H9 (cell line): ENCODE results near the gene SPATS2. TPM values are rescaled to one million over a fixed set of nuclear protein-coding genes. Genes with fewer than 3 reads are reported as not detected.

Source experiments
- DNase-seq: peaks from one replicate; pipeline ENCODE4 v3.0.0-alpha.2; 2017
- H2AFZ ChIP-seq: one replicate; pipeline ENCODE4 v1.6.1; 2013; ENCODE audit warnings: mild to moderate bottlenecking, low read length, control low read depth, moderate library complexity
- H2AK5ac ChIP-seq: 2 replicates; pipeline ENCODE4 v1.6.1; 2013; ENCODE audit warnings: low read length, control low read depth, mixed read lengths; ENCODE audit not compliant: insufficient read length
- H2BK120ac ChIP-seq: one replicate; pipeline ENCODE4 v1.6.1; 2013; ENCODE audit warnings: low read depth, mild to moderate bottlenecking, low read length, control low read depth, inconsistent platforms; ENCODE audit not compliant: poor library complexity, severe bottlenecking
- H2BK12ac ChIP-seq: 2 replicates; pipeline ENCODE4 v1.6.1; 2013; ENCODE audit warnings: low read length, control low read depth, mixed read lengths, low read depth; ENCODE audit not compliant: insufficient read length
- H2BK15ac ChIP-seq: 2 replicates; pipeline ENCODE4 v1.6.1; 2013; ENCODE audit warnings: low read depth, low read length, control low read depth
- H2BK20ac ChIP-seq: one replicate; pipeline ENCODE4 v1.6.1; 2013; ENCODE audit warnings: low read depth, mild to moderate bottlenecking, low read length, control low read depth, inconsistent platforms; ENCODE audit not compliant: poor library complexity, severe bottlenecking
- H2BK5ac ChIP-seq: 2 replicates; pipeline ENCODE4 v1.6.1; 2013; ENCODE audit warnings: low read length, control low read depth, mixed read lengths; ENCODE audit not compliant: insufficient read length
- H3K14ac ChIP-seq: 2 replicates; pipeline ENCODE4 v1.6.1; 2013; ENCODE audit warnings: low read length, control low read depth; ENCODE audit not compliant: insufficient read depth
- H3K18ac ChIP-seq: 2 replicates; pipeline ENCODE4 v1.6.1; 2013; ENCODE audit warnings: low read depth, mild to moderate bottlenecking, mixed read lengths, low read length, control low read depth; ENCODE audit not compliant: insufficient read length
- H3K23ac ChIP-seq: 2 replicates; pipeline ENCODE4 v1.6.1; 2013; ENCODE audit warnings: low read length, control low read depth, mixed read lengths, low read depth; ENCODE audit not compliant: insufficient read length
- H3K23me2 ChIP-seq: 2 replicates; pipeline ENCODE4 v1.6.1; 2013; ENCODE audit warnings: low read depth, mild to moderate bottlenecking, mixed read lengths, low read length, control low read depth; ENCODE audit not compliant: insufficient read length, poor library complexity, severe bottlenecking
- H3K27ac ChIP-seq: 2 replicates; pipeline ENCODE4 v1.5.1; 2013; ENCODE audit warnings: low read length, control low read depth, mixed read lengths, low read depth; ENCODE audit not compliant: insufficient read length
- H3K27me3 ChIP-seq: 2 replicates; pipeline ENCODE4 v1.6.1; 2013; ENCODE audit warnings: low read length, control low read depth, inconsistent platforms; ENCODE audit not compliant: insufficient read depth
- H3K4ac ChIP-seq: 2 replicates; pipeline ENCODE4 v1.6.1; 2013; ENCODE audit warnings: low read depth, mild to moderate bottlenecking, control low read depth, inconsistent platforms, low read length, moderate library complexity
- H3K4me1 ChIP-seq: 2 replicates; pipeline ENCODE4 v1.6.1; 2013; ENCODE audit warnings: low read length, control low read depth, inconsistent platforms; ENCODE audit not compliant: insufficient read depth
- H3K4me2 ChIP-seq: 2 replicates; pipeline ENCODE4 v1.6.1; 2013; ENCODE audit warnings: low read length, control low read depth, mixed read lengths; ENCODE audit not compliant: insufficient read length, insufficient read depth
- H3K56ac ChIP-seq: 2 replicates; pipeline ENCODE4 v1.6.1; 2013; ENCODE audit warnings: low read depth, mild to moderate bottlenecking, mixed read lengths, low read length, control low read depth; ENCODE audit not compliant: insufficient read length
- H3K79me1 ChIP-seq: 2 replicates; pipeline ENCODE4 v1.6.1; 2013; ENCODE audit warnings: low read depth, mild to moderate bottlenecking, moderate library complexity, low read length, control low read depth, inconsistent platforms; ENCODE audit not compliant: insufficient read depth, poor library complexity, severe bottlenecking
- H3K79me2 ChIP-seq: 2 replicates; pipeline ENCODE4 v1.6.1; 2013; ENCODE audit warnings: low read length, control low read depth, inconsistent platforms; ENCODE audit not compliant: insufficient read depth
- H3K9ac ChIP-seq: 2 replicates; pipeline ENCODE4 v1.6.1; 2013; ENCODE audit warnings: low read length, control low read depth, mixed read lengths; ENCODE audit not compliant: insufficient read length; ENCODE audit errors: extremely low read depth
- H3K9me3 ChIP-seq: one replicate; pipeline ENCODE4 v1.6.1; 2013; ENCODE audit warnings: low read depth, low read length, inconsistent platforms; ENCODE audit not compliant: control insufficient read depth
- H3T11ph ChIP-seq: one replicate; pipeline ENCODE4 v1.6.1; 2013; ENCODE audit warnings: mild to moderate bottlenecking, low read length, control low read depth, inconsistent platforms
- H4K20me1 ChIP-seq: one replicate; pipeline ENCODE4 v1.6.1; 2013; ENCODE audit not compliant: control insufficient read depth, insufficient read length, insufficient read depth
- H4K5ac ChIP-seq: 2 replicates; pipeline ENCODE4 v1.6.1; 2013; ENCODE audit warnings: low read depth, mild to moderate bottlenecking, mixed read lengths, low read length, control low read depth; ENCODE audit not compliant: insufficient read length
- H4K8ac ChIP-seq: replicated peaks from 2 replicates; pipeline ENCODE4 v1.6.1; 2013; ENCODE audit warnings: low read length, control low read depth, mixed read lengths, low read depth; ENCODE audit not compliant: insufficient read length
- H4K91ac ChIP-seq: 2 replicates; pipeline ENCODE4 v1.6.1; 2013; ENCODE audit warnings: low read depth, mild to moderate bottlenecking, moderate library complexity, mixed read lengths, low read length, control low read depth; ENCODE audit not compliant: insufficient read length
- H3K27ac Mint-ChIP-seq, 3 experiments: 2 replicates in 2 of 3; 3 replicates in 1 of 3; pipeline ENCODE4 v1.8.0; 2020 to 2021; ENCODE audit warnings: mixed read lengths in 3 of 3, mild to moderate bottlenecking in 1 of 3, moderate library complexity in 1 of 3
- H3K27me3 Mint-ChIP-seq: 2 replicates; pipeline ENCODE4 v1.8.0; 2021; ENCODE audit warnings: low read depth, mild to moderate bottlenecking, moderate library complexity, mixed read lengths
- H3K36me3 Mint-ChIP-seq, 3 experiments: 2 replicates in 2 of 3; 3 replicates in 1 of 3; pipeline ENCODE4 v1.8.0; 2020 to 2021; ENCODE audit warnings: low read depth in 3 of 3, mixed read lengths in 3 of 3; ENCODE audit not compliant: insufficient read depth in 1 of 3
- H3K4me1 Mint-ChIP-seq, 2 experiments: 2 replicates each; pipeline ENCODE4 v1.8.0; 2020; ENCODE audit warnings: mixed read lengths in 2 of 2
- H3K4me3 Mint-ChIP-seq, 2 experiments: 2 replicates in 1 of 2; 3 replicates in 1 of 2; pipeline ENCODE4 v1.8.0; 2020 to 2021; ENCODE audit warnings: mild to moderate bottlenecking in 2 of 2, mixed read lengths in 2 of 2, moderate library complexity in 1 of 2
- H3K9me3 Mint-ChIP-seq, 2 experiments: 2 replicates in 1 of 2; 3 replicates in 1 of 2; pipeline ENCODE4 v1.8.0; 2020; ENCODE audit warnings: mild to moderate bottlenecking in 2 of 2, mixed read lengths in 2 of 2, moderate library complexity in 1 of 2
- CTCF ChIP-seq: fragments of 200-600 bp; sonication (generic); conservative IDR thresholded peaks from 3 replicates; pipeline ENCODE4 v1.8.0; 2021; ENCODE audit warnings: antibody characterized with exemption, mild to moderate bottlenecking
- WGBS: extraction: QIAGEN DNeasy Blood & Tissue Kit; methylation state at CpG from one replicate; pipeline ENCODE4 v1.1.7; 2013; ENCODE audit warnings: missing lambda C conversion rate, low lambda C conversion rate, mixed read lengths; ENCODE audit not compliant: insufficient read length; ENCODE audit errors: extremely low coverage; 5-methylcytosine and 5-hydroxymethylcytosine counted together
- total RNA-seq: library from RNA; stranded (reverse); gene quantifications from 2 replicates; pipeline ENCODE4 v1.2.1, GENCODE V29; 2021

Gene SPATS2
- total RNA-seq, 1 experiment from 2014 or later, result 17.1 TPM

GRCh38 chr12:49524660-49525324, 157.5 kb downstream of the SPATS2 start:
- Histone ChIP-seq H3K27ac (no peak overlapping the region), H4K8ac (no peak overlapping the region), H2BK20ac (no peak overlapping the region), H3T11ph (no peak overlapping the region), H3K14ac (no peak overlapping the region), H3K18ac (no peak overlapping the region), H3K23ac (no peak overlapping the region), H3K4me1 (no peaks in the 10 kb centered on the region), H4K91ac (no peak overlapping the region), H2AFZ (no peak overlapping the region), H3K23me2 (no peaks in the 10 kb centered on the region), H3K79me1 (no peaks in the 10 kb centered on the region), H4K20me1 (no peaks in the 10 kb centered on the region), H3K56ac (no peak overlapping the region), H3K4ac (no peak overlapping the region), H3K79me2 (no peaks in the 10 kb centered on the region), H4K5ac (no peak overlapping the region), H2BK120ac (no peak overlapping the region), H2BK12ac (no peak overlapping the region), H3K4me2 (no peak overlapping the region), H3K27me3 (no peaks in the 10 kb centered on the region), H2AK5ac (no peak overlapping the region), H3K9me3 (no peaks in the 10 kb centered on the region), H3K9ac (no peak overlapping the region), H2BK15ac (no peak overlapping the region), H2BK5ac (no peak overlapping the region)
- DNase-seq, result no peak
- H3K36me3 Mint-ChIP-seq, result peaks cover 11 to 37% (median 32%) of the 10 kb centered on the region in 3 experiments; a peak in 6 of 7 replicates
- H3K9me3 Mint-ChIP-seq, result no peaks in the 10 kb centered on the region; a peak in 1 of 5 replicates
- H3K27ac Mint-ChIP-seq, result no peak overlapping the region
- H3K27me3 Mint-ChIP-seq, result no peaks in the 10 kb centered on the region
- WGBS, result no CpG with 5 or more reads among the region's 6 CpGs
- no peak overlapping the region for H3K4me3 Mint-ChIP-seq
- H3K4me1 Mint-ChIP-seq, result peaks cover 8 to 9% of the 10 kb centered on the region in 2 experiments
- no peak for TF ChIP-seq CTCF
